HG03378 (cell line): Measurements from ENCODE around the gene SPTSSA.
A peak's percentile ranks its signal among the peaks of the same experiment; 100 is the strongest.

ENCODE experiments used
- ATAC-seq: cut with Tn5 transposase; IDR thresholded peaks from one replicate; pipeline ENCODE4 v1.9.1; 2021; ENCODE audit warnings: mild to moderate bottlenecking, moderate library complexity; ENCODE audit not compliant: unreplicated experiment

SPTSSA gene

DNA sequence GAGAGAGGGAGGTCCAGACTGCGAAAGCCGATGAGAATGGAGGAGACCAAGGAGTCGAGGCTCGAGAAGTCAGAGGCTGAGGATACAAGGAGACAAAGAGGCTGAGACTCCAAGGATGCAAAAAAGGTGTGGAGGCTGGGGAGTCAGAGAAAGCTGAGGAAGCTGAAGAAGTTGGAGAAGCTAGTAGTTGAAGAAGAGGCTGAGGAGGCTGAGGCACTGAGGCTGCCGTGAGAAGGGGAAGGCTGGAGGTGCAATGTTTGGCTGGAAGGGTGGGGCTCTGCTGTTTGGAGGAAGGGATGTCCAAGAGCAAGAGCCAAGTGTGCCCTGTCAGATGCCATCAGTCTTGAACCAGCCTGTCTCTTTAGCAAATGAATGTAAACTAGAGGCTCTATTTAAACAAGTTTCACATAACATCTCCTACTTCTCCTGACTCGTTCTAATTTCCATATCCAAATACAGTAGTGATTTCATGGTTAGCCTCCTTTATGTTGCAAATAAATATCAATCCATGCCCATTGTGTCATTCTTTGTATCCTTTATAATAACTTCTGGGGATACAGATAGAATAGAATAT is 10.8 kb upstream of the SPTSSA start:
- no peak for ATAC-seq

DNA sequence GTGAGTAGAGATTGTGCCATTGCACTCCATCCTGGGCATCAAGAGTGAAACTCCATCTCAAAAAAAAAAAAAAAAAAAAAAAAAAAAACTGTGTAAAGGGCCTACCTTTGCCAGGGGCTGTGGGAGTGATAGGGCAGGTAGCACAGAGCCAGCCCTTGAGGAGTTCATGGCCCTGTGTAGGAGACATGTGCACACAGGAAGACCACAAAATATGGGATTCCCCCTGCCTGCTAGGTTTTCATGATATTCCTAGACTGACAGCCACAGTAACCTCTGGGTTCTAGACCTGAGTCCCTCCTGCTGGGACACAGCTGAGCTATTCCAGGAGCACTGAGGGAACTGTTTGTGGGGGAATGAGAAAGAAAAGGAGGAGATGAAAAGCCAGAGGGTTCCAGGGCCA is 8.3 kb upstream of the SPTSSA start:
- no peak for ATAC-seq

DNA sequence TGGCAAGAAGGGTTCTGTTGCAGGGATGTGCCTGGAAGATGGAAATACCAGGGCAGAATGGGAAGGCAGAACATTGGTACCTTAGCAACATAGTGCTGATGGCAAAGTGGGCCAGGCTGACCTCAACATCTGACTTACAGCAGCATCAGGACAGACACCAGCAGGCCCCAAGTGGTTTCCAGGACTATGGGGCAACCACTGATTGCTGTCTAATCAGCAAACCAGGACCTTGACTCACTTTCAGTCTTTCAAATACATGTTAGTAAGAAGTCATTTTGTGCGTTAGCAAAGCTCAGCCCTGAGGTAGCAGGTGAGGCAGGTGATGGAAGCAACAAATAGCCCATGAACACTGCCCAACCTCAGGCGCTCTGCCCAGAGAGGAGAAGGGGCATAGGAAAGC is 4.7 kb upstream of the SPTSSA start:
- ATAC-seq: no peak

DNA sequence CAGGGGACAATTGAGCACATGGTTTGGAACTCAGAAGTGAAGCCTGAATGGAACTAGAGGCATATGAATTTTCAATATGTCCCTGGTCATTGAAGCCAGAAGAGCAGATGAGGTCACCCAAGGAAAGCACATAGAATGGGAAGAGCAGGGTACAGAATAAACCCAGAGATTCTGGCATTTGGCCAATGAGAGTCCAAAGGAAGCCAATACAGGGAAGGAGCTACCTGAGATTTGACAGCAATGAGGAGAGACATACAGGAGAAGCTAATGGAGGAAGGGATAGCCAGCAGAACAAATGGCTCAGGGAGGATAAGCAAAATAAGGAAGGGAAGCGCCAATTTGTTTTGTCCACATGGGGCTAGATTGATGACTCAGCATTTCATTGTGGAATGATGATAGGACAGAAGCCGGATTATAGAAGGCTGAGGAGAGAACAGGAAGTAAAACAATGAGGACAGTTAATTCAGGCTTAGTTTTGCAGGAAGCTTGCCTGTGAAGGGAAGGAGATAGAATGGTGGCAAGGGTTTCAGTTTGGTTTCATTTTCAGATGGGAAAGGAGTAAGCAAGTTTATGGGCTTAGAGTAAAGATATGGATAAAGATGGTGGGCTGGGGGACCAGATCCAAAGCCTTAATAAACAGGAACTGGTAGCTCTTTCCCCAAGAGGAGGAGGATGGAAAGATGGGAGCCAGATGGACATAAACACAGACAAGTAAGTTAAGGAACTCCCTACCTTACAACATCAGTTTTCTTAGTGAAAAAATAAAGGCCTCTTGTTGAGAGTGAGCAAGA is 3.2 kb upstream of the SPTSSA start:
- ATAC-seq: no peak

DNA sequence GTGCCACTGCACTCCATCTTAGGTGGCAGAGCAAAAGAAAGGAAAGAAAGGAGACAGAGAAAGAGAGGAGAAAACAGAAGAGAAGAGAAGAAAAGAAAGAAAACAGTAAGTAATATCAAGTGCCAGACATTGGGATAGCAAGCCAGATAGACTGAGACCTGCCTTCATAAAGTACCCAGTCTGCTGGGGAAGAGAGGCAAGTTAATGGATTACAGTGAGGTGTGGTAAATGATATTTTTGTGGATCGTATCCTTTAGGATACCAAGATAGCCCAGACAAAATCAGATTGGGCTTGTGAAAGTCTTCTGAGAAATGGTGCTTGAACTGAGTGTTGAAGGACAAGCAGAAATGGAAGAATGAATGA is 1.5 kb upstream of the SPTSSA start:
- ATAC-seq: no peak

DNA sequence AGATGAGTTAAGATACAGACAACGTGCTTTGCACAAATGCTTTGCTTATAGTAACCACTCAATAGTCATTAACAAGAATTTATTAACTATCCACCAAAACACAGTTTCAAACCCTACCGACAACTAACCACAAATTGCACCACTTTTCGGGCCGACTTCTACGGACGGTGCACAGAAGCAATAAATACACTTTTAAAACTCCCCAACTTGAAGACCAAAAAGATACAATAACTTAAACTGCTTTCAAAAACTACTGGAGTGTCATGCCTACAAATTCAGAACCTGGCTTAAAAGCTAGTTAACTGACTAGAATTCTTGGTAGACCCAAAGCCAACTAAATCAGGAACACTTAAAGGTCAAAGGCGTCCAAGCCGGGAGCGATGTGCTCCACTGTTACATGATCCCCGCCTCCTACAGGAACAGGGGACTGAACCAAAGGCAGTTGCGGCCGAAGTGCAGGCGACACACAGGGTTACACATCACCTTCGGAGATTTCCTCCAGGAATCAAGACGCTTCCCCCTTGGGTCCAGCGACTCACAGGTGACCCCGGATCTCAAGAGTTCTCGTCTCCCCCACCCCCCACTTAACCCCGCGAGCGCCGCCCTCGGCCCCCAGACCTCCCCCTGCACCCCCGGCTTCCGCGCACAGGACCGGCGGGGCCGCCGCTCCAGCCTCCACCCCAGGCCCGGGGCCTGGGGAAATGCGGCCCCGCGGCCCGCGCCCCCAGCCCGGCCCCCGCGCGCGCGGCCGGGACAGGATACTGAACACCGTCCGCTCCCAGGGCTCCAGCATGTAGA is 507 bp downstream of the SPTSSA start:
- ATAC-seq: peak; percentile 30

DNA sequence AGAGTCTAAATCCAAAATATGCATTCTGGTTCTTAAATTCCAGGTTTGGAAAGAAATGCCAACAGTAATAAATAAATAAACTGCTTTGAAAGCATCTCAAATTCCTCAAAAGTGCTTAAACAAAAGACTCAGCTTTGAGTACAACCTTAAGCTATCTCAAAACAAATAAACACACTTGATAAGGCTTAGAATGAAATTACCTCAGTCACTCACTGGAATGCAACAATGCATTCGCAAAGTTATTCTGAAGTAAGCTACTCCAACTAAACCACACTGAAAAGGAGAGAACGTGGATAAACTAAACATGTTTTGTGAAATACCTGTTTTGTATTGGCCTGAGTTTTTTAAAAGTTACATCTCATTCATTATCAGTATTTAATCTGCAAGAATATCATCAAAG is 1.2 kb downstream of the SPTSSA start:
- ATAC-seq: no peak

DNA sequence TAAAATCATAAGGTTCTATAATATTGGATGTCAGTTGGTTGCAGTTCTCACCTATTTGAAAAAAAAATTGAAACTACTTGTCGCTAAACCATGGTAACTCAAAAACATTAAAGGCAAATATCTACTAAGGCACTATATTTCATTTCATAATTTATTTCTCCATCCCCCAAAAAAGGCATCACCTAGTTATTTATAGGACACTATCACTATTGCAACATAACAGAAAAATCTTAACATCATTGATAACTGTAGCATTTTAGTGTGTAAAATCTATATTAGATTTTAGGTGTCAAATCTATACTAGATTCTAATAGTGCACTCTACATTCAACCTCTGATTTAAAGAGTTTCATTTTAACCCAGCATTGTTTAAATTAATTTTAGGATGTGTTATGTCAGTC is 1.7 kb downstream of the SPTSSA start:
- ATAC-seq: no peak

DNA sequence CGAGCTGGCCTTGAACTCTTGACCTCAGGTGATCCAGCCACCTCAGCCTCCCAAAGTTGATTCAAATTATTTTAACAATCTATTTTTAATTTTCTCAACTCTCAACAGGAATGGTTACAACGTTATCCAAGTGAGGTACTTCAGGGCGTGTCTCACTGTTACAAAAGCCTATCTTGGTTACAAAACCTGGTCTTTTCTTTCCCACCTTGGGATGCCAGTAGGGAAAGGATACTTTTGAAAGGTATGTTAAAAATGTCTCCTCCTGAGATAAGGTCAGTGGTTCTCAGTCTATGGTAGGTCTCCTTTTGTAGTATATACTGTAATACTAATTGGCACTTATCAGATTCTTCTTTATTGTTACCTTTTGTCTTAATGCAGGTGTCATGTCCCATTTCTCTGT is 4.9 kb downstream of the SPTSSA start:
- no peak for ATAC-seq

DNA sequence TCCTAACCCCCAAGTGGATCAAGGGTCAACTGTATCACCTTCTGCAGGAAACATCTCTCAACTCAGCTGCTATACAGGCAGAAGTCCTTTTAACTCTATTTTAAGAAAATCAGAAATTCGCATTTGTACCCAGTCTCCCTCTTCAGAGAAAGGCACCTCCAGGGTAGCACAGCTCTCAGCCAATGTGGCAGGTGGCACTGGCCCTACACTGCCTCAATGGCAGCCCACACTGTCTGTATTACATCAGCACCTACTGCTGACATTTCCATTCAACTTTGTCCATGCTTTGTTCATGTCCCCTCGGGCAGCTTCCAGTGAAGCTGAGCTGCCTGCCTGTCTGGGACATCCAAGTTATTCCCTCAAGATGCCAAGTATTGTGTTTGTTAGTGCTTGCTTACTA is 8.8 kb downstream of the SPTSSA start:
- ATAC-seq: no peak

DNA sequence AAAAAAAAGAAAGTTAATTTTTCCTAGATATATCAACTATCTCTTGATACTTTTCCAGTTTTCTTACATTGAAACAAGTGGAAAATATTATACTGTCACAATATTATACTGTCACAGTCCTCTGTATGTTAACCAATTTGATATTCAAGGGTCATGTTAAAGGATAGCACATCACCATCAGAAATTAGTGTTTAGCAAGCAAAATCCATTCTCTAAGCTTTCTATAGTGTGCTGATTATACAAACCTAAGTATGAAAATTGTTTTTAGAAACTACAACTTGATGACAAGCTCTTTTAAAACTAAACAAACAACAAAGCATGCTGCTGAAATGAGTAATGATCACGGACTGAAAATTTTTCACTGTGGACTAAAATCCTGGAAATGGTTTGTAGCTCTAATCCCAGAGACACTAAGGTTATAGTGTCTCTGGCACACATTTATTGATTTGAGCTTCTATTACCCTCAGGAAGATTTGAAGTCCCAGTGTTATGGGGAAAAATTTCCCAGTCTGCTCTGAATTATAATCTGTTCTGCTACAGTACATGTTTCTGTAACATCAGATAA is 9.7 kb downstream of the SPTSSA start:
- no peak for ATAC-seq

DNA sequence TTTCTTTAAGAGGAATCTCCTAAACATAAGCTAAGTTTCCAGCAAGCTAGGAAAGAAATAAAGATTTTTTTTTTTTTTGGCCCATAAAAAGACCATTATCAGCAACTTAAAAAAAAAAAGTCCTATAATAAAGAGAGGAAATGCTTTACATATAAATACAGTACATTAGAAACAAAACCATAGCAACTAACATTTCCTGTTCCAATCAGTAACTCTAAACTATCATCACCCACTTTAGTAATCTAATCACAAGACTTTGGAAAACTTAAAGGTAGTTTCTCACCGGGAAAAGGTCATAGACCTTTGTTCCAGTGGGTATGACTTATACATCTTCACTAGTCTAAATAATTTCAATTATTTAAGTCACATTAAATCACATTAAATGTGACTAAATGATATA is 11.1 kb downstream of the SPTSSA start:
- no peak for ATAC-seq

DNA sequence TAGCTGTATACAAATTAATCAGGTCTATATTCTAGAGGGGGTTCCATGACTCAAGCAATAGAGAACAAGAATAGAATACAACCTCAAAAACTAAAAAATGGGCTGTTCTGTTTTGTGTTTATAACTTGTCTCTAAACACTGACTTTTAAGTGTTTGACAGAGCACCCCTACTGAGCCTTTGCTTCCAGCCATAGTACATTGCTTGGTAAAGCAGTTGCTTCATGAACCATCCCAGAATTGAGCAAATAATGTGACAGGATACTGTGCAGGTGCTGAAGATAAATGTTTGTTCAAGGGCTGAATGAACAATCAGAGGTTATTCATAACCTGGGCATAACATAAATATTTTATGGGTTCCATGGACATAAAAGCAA is 11.5 kb downstream of the SPTSSA start:
- ATAC-seq: no peak

DNA sequence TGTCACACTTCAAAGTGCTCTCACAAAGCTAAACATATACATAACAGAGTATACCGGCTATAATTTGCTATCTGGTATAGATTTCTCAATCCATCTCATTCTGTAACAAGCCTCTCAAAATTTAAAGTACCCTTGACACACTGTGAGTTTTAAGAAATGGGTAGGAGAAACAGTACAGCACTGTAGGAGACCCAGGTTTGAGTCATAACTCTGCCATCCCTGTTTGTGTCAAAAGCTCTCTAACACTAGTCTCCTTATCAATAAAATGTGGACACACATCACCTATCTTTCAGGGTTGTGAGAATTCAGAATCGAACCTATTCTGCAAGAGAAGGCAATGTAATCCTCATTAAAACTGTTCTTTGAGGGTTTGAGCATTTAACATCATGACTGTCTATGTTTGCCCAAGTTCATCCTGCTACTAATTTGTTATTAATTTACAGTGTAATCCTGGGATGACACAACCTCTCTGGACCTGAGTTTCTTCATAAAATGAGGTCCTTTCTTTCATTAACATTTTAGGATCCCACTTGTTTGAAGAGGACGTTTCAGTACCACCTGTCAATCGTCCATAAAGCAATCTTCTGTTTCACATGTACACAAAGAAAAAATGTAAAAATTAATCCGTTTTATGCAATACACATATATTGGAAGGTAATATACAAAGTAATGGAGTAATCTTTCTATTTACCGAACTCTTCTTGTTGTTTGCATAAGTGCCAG is 12.1 kb downstream of the SPTSSA start:
- no peak for ATAC-seq

DNA sequence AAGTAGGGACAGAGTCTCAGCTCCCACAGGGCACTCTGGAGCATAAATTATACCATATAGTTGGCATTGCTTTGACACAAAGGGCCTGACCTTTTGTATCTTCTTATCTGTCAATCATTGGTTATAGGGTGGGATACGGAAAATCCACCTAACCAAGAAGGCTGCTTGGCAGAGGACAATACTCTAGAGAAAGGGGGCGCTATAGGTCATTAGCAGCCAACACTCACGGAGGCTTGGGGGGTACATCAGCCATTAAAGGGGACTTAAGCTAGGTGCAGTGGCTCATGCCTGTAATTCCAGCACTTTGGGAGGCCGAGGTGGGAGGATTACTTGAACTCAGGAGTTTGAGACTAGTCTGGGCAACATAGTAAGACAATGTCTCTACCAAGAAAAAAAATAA is 22.9 kb downstream of the SPTSSA start:
- ATAC-seq: no peak

DNA sequence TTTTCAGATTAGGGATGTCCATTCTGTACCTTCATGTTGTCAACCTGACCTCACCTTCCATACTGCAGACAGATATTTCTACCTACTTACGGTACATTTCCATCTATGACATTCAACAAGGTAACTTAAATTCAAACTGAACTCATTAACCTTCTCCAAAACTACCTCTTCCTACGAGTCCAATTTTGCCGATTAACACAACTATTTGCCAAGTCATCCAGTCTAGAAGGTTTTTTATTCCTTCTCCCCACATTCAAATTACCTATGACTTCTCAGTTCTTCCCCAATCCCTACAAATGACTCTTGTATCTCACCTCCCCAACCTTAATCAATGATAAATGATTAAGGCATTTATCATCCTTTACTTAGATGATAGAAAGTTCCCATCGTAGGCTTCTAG is 23.6 kb downstream of the SPTSSA start:
- no peak for ATAC-seq

DNA sequence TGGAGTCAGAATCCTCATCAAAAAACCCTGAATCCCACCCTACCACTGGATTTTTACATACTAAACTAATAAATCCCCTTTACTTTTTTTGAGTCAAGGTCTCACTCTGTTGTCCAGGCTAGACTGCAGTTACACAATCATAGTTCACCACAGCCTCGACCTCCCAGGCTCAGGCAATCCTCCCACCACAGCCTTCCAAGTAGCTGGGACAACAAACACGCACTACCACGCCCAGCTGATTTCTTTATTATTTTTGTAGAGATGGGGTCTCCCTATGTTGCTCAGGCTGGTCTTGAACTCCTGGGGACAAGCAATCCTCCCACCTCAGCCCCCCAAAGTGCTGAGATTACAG is 24.3 kb downstream of the SPTSSA start:
- no peak for ATAC-seq

DNA sequence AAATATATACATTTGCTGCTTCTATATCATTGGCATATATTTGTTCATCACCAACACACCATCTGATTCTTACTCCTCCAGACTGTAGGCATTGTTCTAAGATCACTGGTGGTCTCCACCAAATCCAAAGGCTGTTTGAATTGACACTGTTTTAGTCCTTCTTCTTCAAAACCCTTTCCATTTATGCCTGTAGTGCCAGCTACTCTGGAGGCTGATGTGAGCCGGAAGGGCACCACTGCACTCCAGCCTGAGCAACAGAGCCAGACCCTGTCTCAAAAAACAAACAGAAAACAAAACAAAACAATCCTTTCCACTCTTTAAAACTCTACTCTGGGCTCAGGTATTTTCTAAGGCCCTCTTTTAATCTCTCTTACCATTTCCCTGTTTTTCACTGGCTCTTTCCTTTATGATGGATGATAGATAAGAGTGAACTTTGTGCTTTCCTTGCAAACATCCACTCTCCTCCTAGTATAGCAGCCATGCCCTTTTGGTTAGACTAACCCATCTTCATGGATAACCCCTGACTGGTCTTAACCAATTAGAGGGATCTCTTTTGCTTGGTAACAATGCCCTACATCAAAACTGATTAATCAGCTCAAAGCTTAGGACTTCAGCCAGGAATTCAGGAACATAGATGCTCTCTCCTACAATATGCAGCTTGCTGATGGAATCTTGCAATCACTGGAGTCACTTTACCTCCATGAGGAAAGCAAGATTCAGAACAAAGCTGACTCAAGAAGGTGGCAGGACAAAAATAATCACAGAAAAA is 24.9 kb downstream of the SPTSSA start:
- no peak for ATAC-seq

DNA sequence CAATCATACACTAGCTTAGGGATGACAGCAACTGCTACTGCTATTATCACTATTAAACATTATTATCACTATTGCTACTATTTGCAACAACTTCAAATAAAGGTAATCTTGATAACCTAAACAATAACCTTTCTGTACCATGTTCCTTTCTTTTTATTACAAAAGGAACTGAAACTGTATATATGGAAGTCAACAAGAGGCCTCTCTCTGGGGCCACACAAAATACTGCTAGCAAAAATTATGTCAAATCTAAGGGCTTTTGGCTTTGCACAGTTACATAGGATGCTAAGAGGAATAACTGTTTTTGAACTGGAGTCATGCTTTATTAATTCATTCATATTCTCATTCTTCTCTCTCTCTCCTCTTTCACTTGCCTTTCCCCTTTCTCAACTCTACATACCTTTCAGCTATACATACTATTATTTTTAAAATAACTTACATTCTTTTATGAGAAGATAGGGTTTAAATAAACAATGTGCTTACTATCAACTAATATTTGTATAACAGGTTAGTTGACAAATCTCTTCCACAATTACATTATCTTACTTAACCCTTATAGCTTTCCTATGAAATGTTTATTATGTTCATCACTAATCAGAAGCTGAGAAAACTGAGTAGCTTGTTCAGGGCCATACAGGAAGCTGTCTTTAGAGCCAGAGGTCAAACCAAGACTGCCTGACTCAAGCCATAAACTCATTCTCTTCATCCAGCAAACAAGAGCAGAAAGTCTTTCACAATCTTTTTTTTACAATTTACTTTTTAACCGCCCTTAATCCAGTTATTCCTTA is 25.7 kb downstream of the SPTSSA start:
- no peak for ATAC-seq

DNA sequence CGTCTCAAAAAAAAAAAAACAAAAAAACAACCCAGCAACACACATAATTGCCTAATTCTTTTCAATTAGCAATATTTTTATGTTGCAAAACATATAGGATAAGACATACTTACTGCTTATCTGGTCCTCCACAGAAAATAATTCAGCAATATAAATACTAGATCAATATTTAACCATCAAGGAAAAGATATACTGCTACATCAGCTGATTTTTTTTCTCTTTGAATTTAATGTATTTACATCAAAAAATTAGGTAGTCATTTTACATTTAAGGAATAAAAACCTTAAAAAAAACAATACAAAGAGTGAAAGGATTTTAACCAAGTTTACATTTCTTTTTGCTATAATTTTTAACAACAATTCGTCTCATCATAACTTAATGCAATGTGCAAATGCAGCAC is 28.1 kb downstream of the SPTSSA start:
- ATAC-seq: no peak
